HG03575 (cell line): ENCODE results near the gene PTPRCAP.
"Not testable (repeated sequence)": the region's sequence is repeated elsewhere in the genome, so short reads cannot be mapped to it uniquely, and the experiment has no call there.

Experiments
- ATAC-seq: cut with Tn5 transposase; IDR thresholded peaks from one replicate; pipeline ENCODE4 v1.9.1; 2021; ENCODE audit not compliant: unreplicated experiment, insufficient number of reproducible peaks, low FRiP score; ENCODE audit errors: extremely low read depth

The PTPRCAP gene

DNA sequence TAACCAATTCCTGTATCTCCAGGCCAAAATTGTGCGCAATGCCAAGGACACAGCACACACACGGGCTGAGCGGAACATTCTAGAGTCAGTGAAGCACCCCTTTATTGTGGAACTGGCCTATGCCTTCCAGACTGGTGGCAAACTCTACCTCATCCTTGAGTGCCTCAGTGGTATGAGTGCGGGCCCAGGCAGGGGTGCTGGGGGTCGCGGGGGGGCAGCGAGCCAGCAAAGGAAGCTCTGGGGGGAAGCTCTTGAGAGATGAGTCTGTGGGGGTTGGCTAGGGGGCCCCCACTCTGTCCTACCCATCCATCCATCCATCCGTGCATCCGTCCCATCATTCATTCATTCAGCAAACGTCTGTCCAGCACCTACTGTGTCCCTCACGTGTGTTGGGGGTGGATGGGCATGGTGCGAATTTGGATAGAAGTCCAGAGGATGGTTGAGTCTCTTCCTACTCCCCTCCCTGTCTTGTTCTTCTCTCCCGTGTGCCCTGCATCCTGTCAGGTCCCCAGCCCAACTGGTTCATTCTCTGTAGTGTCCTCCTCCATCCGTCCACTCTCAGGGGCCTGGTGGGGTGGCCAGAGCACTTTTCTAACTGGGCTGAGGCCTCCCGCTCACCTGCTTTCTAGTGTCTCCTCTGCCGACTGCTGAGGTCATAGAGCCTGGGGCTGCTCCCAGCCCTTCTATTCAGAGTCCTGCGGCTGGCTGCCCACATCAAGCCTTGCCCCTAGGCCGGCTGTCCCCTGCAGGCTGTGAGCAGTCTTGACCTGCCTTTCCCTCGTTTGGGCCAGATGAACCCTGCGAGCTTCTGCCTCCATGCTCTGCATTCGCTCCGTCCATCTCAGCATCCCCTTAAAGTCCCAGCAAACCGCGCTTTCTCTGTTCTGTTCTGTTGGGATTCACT is 5.9 kb downstream of the PTPRCAP start:
- no peak for ATAC-seq

DNA sequence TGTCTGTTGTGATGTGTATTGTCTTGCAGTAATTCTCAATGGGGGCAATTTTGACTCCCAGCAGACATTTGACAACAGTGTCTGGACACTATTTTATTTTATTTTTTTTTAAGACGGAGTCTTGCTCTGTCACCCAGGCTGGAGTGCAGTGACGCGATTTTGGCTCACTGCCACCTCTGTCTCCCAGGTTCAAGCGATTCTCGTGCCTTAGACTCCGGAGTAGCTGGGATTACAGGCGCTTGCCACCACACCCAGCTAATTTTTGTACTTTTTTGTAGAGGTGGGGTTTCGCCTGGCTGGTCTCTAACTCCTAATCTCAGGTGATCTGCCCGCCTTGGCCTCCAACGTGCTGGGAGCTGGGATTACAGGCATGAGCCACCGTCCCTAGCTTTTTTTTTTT is 7.8 kb downstream of the PTPRCAP start:
- ATAC-seq = no peak

DNA sequence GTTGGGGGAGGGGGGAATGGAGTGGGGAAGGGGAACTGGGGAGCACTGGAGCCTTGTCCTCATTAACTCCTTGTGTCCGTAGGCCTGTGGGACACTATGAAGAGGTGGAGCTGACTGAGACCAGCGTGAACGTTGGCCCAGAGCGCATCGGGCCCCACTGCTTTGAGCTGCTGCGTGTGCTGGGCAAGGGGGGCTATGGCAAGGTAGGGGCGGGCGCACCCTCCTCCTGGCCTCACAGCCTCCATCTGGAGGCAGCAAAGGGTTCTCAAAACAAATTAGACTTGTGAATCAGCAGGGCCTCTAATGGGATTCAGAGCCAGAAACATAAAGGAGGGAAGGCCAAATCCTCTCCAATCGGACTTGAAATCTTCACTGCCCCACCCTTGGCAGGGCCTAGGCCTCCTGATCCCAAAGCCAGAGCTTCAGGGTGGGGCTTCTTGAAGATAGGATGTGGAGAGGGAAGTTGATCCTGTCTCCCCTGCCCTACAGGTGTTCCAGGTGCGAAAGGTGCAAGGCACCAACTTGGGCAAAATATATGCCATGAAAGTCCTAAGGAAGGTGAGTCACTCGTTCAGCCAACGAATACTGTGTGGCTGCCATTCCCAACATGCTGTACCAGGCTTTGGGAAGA is 8.3 kb downstream of the PTPRCAP start:
- ATAC-seq = no peak

DNA sequence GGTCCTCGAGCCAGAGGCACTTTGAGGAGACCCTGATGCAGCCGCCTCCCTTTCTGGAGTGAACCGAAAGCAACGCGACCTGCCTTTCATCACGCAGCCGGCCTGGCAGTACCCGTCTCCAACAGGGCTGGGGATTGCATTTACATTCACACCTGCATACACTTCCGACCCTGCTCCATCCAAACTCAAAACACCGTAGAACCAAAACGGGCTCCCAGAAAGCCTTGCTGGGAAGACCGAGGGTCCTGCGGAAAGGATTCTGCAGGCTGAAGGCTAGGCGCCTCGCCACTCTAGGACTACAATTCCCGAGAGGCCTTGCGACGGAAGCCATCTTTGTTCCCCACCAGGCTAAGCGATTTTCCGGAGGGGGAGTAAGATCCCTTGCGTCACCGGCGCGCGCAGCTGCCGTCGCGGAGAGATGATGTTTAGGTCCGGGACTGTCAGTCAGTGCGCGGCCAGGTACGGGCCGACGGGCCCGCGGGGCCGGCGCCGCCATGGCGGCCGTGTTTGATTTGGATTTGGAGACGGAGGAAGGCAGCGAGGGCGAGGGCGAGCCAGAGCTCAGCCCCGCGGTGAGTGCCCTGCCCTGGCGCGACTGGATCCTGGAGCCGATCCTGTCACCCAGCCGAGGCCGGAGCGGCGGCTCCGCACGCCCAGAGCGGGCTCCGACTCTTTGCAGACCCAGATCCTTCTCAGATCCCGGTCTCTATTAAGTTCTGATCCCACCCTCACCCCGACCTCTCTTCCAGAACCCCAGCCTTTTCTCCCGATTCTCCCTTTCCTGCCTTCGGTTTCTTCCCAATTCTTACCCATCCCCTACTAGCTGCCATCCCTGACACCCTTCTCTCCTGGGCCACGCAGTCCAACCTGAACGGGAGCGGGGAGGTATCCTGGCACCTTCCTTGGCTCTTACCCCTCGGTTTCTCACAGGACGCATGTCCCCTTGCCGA is 9.2 kb downstream of the PTPRCAP start, which contains the start of gene RPS6KB2:
TSS of gene RPS6KB2 (plus strand) at position 443 of the 950 bp plus-strand sequence. CDS start at position 495, 52 bp downstream.
- ATAC-seq = no peak

DNA sequence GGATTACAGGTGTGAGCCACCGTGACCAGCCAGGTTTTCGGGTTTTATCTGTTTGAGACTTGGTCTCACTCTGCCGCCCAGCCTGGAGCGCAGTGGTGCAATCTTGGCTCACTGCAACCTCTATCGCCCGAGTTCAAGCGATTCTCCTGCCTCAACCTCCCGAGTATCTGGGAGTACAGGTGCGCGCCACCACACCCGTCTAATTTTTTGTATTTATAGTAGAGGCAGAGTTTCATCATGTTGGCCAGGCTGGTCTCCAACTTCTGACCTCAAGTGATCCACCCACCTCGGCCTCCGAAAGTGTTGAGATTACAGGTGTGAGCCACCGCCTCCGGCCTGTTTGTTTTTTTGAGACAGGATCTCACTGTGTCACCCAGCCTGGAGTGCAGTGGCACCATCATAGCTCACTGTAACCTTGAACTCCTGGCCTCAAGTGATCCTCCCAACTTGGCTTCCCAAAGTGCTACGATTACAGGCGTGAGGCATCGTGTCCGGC is 10.1 kb downstream of the PTPRCAP start:
- ATAC-seq = not testable (repeated sequence)

DNA sequence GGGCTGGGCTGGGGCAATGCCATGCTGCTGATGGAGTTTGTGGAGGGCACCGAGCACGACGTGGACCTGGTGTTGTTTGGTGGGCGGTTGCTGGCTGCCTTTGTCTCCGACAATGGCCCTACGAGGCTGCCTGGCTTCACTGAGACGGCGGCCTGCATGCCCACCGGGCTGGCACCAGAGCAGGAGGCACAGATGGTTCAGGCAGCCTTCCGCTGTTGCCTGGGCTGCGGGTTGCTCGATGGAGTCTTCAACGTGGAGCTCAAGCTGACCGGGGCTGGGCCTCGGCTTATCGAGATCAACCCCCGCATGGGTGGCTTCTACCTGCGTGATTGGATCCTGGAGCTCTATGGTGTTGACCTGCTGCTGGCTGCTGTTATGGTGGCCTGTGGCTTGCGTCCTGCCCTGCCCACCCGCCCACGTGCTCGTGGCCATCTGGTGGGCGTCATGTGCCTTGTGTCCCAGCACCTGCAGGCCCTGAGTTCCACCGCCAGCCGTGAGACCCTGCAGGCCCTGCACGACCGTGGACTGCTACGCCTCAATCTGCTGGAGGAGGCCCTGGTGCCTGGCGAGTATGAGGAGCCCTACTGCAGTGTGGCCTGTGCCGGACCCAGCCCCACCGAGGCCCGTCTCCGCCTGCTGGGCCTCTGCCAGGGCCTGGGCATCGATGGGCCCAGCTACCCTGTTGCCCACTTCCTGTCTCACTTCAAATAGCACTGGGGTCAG is 13.4 kb downstream of the PTPRCAP start:
- no peak for ATAC-seq

DNA sequence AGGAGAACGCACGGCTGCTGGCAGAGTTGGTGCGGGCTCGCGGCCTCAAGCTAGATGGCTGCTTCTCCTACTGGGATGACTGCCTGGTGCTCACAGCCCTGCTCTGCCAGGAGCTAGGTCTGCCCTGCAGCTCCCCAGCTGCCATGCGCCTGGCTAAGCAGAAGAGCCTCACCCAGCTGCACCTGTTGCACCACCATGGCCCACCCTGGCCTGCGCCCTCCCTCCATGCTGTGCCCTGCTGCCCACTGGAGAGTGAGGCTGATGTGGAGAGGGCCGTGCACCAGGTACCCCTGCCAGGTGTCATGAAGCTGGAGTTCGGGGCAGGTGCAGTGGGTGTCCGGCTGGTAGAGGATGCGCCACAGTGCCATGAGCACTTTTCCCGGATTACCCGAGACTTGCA is 14.0 kb downstream of the PTPRCAP start:
- ATAC-seq = no peak

DNA sequence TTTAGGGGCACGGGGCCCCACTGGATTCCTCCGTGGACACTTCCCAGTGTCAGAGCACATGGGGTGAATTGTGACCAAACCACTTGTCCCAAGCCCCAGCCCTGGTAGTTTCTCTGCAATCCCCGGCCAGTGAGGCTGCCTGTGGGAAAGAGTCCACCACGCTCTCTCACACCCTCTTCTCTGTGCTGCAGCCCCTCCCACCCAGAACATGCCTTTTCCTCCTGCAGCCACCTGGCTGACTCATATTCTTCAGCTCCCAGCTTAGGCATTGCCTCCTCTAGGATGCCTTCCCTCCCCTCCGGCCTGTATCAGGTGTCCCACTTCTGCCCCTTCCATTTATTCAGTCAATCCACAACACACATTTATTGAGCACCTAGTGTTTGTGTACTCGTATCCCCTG is 14.6 kb downstream of the PTPRCAP start:
- no peak for ATAC-seq

DNA sequence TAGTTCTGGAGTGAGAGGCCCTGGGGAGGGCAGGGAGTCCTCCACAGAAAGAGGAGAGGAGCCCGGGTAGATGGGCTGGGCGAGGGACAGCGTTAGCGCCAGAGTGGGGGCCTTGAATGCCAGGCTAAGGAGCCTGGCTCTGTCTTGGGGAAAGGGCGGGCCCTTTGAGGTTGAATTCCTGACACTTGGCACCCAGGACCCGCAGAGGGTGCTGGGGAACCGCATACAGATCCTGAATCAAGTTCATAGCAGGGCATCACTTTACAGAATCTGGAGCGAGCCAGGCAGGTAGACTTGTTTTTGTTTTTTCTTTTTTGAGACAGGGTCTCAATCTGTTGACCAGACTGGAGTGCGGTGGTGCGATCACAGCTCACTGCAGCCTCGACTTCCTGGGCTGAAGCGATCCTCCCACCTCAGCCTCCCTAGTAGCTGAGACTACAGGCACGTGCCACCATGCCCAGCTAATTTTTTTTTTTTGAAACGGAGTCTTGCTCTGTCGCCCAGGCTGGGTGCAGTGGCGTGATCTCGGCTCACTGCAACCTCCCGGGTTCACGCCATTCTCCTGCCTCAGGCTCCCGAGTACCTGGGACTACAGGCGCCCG is 16.0 kb downstream of the PTPRCAP start:
- no peak for ATAC-seq

DNA sequence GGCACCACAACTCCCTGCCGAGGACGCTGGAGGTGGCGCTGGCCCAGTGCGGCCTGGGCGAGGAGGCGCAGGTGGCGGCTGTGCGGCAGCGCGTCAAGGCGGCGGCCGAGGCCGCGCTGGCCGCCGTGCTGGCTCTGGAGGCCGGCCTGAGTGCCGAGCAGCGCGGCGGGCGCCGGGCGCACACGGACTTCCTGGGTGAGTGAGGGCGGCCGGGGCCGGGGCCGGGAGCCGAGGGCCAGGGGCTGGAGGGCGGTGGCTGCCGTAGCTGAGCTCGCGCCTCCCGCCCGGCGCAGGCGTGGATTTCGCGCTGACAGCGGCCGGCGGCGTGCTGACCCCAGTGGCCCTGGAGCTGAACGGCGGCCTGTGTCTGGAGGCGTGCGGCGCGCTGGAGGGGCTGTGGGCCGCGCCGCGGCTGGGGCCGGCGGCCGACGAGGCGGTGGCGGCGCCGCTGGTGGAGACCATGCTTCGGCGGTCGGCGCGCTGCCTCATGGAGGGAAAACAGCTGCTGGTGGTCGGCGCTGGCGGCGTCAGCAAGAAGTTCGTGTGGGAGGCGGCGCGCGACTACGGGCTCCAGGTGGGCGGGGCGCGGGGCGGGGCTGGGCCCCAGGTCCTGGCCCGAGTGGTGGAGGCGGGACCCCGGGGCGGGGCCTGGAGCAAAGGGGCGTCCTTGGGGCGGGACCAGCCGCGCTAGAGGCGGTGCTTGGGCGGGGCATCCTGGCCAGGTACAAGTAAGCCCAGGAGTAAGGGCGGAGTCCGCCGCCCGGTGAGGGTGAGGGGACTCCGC is 16.6 kb downstream of the PTPRCAP start:
- ATAC-seq = no peak

DNA sequence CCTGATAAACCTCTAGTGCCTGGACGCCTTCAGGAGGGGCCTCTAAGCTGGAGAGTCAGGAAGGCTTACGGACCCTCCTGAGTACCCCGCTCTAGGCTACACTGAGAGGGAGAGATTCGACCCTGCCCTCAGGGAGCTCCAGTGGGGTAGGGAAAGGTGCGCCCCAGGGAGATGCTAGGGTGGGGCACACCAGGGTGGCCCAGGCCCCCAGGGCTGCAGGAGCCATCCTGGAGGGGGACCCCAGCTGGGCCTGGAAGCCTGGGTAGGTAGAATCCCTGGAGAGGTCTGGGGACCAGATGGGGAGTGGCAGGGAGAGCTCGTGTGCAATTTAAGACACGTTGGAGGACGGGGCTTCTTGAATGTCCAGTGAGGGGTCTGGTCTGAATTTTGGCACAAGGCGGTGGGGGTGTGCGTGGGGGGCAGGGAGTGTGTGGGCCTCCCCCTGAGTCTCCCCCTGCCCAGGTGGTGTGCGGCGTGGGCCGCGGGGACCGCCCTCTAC is 17.3 kb downstream of the PTPRCAP start:
- ATAC-seq = no peak

DNA sequence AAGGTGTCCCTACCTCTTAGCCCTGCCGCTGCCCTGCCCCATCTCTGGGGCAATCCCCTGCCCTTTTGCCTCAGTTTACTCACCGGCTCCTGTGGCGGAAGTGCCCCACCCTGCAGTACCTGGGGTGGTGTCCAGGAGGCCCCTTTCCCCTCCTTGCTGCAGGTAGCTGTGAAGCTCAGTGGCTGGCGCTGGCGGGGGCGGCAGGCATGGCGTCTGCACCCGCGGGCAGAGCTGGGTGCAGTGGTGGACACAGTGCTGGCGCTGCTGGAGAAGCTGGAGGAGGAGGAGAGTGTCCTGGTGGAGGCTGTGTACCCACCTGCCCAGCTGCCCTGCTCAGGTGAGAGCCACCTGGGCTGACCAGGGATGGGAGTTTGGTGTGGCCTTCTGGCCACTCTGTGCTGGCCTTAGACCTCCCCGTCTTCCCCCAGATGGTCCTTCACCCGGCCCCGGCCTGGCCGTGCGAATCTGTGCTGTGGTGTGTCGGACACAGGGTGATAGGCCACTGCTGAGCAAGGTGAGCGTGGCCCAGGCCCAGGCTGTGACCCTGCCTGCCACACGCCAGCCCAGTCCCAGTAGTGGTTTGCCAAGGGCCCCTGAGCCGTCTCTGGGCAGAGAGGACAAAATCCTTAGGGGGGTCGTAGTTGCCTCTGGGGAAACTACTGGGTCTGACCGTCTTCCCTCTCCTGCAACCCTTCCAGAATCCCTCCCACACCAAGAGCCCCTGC is 18.0 kb downstream of the PTPRCAP start:
- ATAC-seq = no peak

DNA sequence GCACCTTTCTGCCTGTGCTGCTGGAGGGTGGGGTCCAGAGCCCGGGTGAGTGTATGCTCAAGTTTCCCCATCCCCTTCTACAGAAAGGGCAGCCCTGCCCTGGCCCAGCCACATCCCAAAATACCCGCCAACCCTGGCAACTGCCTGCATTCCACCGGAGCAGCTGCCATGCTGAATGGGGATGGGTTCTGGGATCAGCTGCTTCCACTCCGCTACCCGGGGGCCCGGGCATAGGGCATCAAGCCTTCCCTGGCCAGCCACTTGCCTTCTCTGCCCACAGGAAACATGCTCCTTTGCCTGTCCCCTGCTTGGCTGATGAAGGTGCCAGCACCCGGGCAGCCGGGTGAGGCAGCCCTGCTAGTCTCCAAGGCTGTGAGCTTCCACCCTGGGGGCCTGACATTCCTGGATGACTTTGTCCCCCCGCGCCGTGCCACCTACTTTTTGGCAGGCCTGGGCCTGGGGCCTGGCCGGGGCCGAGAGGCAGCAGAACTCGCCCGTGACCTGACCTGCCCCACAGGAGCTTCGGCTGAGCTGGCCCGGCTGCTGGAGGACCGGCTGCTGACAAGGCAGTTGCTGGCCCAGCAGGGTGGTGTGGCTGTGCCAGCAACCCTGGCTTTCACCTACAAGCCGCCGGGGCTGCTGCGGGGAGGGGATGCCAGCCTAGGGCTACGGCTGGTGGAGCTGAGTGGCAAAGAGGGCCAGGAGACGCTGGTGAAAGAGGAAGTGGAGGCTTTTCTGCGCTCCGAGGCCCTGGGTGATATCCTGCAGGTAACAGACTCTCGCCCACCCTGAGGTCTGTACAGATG is 18.8 kb downstream of the PTPRCAP start:
- ATAC-seq = no peak

DNA sequence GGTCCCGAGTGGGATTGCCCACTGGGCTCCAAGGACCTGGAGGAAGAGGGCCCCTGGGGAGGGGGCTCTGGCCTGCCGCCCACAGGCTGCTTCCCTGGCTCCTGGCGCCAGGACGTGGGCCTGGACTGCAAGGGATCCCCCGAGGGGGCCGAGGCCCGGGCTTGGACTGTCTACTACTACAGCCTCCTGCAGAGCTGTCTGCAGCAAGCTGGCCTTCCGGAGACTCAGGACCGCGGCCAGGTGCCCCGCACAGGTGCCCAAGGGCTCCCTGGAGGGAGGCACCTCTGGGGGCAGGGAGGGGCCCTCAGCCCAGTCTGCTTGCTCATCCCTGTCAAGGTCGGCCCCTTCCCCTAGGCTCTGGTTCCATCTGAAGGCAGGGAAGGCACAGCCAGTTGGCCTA is 20.1 kb downstream of the PTPRCAP start:
- no peak for ATAC-seq

DNA sequence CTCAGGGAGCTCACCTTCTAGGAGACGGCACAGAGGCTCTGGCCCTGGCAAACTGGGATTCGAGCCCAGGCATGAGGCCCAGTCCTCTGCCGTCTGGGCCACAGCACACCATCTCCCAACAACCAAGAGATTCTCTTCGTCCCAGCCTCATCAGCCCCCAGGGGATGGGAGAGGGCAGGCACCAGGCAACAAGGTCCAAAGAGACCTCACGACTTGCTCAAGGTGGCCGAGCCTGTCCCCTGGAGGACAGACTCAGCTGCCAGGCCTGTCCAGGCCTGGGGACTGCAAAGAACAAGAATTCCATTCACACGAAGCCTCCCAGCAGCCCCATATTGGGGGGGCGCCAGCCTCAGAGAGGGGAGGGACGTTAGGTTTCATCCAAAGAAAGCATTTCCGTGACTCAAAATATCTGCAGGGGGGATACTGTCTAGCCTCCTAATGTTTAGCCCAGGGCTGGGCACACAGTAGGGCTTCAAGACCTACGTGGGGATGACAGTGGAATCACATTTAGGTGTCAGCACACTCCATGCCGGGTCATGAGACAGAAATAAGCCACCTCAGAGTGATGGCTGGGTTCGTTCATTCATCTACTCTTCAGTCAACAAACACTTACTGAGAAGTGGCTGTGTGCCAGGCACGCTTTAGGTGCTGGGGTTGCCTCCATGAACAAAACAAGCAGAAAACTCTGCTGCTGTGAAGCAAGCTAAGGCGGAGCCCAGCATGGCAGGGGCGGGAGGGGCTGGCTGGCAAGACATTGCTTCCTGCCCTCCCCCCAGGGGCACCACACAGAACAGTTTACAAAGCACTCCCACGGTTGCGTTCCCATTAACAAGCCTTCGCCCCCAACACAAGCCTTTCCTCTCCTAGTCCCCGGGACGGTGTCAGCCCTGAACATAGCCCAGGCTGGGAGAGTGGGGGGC is 20.8 kb downstream of the PTPRCAP start:
- ATAC-seq = no peak
